GM21737 (cell line): ENCODE results near the gene ITGA2.
A peak's percentile ranks its signal among the peaks of the same experiment; 100 is the strongest.

Source experiments
- ATAC-seq: cut with Tn5 transposase; IDR thresholded peaks from one replicate; pipeline ENCODE4 v1.9.1; 2021; ENCODE audit warnings: mild to moderate bottlenecking, moderate library complexity; ENCODE audit not compliant: unreplicated experiment

ITGA2 gene

DNA sequence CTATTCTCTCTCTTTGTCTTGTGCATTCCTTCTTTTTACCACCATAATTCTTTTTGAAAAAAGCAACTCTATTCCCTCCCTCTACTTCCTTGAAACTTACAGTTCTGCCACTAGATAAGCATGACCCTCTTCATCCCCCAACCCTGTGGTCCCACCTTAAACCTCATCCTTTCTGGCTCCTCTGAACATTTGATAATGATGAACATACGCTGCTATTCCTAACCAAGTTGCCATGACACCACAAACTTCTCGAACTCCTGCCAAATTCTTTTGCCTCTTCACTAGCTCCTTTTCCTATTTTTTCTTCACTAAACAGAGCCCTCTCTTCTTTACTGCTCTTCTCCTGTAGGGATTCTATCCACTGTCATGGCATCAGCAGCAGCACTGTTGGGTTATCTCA, 63.3 kb downstream of the ITGA2 start:
- ATAC-seq: no peak

DNA sequence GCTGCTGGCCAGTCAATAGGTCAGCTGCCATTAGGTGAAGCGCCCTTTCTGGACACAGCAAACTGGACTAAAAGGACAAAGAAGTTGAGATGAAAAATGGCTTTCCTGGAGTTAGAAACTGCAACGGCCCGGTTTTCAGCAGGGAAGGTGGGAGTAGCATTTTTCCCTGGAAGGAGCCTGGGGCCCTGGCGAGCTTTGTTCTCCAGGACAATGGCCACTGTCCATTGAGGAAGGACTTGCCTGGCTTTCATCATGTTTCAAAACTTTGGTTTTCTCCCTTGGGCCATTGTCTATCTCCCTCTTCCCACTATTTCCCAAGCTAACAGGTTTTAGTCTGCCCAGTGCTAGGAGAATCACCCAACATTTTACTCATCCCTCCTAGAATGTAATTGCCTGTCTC, 64.2 kb downstream of the ITGA2 start:
- no peak for ATAC-seq

DNA sequence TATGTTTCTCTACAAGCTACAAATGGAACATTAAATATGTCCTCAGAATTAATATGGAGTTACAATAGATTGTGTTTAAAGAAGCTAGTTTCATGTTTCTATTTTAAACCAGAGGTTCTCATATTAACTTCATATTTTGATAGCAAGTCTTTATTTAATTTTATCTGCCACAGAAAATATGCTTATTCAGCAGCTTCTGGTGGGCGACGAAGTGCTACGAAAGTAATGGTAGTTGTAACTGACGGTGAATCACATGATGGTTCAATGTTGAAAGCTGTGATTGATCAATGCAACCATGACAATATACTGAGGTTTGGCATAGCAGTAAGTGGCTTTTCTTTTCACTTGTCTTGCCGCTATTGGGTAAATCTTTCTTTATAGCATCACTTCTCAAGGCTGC, 66.2 kb downstream of the ITGA2 start:
- ATAC-seq: no peak

DNA sequence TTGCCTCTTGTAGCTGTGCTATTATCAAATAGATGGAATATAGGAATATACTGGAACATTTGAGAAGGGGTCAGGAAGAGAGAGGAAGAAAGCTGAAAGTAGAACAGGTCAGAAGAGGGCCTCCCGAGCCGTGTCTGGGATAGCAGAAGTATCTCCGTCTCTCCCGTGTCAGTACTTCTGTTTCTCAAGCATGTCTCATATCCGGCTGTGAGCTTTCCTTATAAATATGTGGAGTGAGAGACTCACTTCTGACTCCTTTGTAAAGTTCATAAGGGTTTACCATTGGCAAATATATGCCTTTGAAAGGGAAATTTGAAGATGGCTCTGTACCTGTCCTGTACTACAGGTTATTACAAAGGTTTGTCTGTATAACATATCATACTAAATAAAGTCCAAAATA, 70.1 kb downstream of the ITGA2 start:
- no peak for ATAC-seq

DNA sequence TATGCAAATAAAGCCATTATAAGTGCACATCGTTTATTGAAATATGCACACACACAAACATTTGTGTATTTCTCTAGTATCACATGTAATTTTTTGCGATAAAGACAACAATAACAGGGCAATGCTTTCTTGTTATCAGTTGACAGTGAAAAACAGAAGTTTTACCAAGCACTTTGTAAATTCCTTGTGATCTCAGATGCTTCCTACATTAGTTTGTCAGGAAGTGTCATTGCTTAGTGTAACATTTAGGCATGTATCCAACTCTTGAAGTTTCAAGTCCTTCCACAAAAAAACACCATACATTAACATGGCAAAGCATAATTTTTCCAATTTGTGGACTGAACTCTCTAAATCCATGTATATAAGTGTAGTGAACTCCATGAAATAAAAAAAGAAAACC, 74.0 kb downstream of the ITGA2 start:
- ATAC-seq: no peak

DNA sequence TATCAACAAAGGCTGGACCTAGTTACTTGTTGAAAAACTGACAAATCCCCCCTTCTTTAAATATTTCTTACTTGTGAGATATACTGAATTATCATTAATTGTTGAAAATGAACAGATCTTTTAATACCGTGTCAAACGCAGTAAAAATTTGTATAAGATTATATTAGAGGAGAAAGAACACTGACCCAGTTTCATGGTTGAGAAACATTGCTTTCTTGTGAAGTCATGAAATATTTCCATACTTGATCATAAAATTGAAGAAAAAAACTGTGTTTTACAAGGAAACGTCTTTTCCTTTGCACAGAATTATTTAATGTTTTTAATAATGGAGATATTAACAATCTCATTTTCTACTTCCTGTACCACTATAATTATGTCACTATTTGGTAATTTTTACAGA, 74.6 kb downstream of the ITGA2 start:
- no peak for ATAC-seq

DNA sequence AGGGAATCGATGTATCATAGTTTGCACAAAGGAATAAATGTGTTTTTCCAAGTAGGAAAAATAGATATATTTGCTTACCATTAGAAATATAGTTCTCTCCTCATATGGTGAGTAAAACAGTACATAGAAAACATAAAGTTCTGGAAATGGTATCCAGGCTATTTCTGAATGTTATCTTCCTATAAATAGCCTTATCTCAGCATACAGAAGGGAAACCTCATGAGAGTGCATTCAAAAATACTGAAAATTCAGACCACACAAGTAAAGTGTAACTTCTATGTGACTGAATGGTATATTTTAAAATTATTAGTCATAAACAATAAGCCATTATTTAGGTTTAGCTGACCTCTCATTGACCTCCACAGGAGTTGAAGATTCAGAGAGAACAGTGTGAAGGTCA, 76.9 kb downstream of the ITGA2 start:
- ATAC-seq: no peak

DNA sequence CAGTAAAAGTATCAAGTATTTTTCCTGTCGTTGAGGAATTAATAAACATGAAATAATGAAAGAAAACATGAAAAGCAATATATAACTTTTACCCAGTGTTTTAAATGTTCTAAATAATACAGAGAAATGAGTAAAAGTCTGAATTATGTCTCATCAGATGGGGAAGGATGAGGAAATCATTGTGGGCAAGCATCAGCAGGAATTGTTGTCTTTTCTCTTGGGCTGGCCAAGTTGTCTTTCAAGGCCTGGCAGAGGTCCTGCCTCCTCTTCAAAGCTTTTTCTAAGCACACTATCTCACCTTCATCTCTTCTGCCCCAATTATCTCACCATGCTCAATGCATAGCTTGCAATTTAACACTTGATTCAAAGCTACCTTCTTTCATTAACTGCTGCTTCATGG, 78.5 kb downstream of the ITGA2 start:
- no peak for ATAC-seq

DNA sequence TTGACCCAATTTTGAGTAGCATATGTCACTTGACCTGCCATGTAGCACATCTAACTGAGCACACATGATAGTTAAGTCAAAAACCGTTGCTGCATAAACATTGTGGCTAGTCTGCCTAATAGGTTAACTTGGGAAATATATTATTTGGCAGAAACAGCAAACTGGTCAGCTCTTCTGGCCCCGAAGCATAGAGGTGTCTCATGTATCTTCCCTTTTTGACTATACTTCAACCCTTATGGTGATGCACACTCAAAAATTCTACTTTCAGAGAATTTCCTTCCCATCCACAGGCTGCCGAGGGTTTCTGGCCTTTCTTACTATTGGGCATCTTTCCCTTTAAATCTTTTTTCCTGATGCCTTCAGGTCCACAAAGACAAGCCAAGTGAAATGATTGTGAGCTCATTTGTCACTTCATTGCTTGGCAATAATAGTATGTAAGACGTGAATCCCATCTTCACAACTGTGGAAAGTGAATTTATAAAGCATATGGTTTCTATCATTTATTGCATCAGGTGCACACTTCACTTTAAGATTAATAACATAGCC, 79.2 kb downstream of the ITGA2 start:
- no peak for ATAC-seq

DNA sequence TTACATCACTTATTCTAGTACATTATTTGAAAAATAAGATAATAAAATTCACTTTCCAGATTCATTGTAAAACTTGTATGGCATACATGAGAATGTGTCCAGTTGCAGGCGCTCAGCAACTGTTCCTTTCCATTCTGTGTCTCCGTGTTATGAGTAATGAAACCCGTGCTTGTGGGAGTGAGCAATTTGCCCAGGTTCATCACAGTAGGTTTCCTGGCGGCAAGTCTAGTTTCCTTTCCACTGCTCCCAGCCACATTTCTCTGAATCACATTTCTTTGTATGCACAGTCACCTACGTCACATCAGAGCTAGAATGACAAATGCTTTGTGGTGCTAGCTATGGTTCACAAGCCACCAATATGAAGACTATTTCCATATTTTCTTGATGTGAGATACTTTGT, 80.5 kb downstream of the ITGA2 start:
- ATAC-seq: no peak

DNA sequence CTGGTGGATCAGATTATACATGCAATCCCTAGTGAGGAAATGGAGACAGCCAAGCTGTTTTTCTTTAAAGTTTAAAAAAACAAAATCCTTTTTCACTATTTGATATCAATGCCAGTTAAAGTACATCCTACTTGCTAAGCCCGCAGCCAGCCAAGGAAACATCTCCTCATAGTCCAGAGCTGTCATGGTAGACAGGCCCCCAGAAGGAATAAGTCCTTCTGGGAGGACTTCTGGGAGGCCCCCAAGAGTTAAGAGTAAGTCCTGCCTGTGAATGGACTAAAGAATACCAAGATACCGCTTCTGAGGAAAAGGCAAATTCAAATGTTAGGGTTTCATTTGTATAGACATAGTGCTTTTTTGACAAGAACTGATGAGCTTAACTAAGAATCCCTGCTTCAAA, 82.1 kb downstream of the ITGA2 start:
- no peak for ATAC-seq

DNA sequence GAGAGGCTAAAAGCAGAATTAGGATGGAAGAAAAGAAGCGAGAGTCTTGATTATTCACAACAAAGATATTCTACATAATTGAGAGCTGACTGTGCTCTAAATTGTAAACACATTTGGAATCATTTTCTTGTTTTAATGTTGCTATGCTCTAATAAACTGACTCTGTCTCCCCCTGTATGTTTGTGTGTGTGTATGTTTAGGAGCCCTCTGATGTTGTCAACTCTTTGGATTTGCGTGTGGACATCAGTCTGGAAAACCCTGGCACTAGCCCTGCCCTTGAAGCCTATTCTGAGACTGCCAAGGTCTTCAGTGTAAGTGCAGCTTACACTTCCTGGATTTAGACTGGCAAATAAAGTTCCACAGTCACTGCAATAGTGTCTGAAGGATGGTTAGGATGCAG, 82.6 kb downstream of the ITGA2 start:
- no peak for ATAC-seq

DNA sequence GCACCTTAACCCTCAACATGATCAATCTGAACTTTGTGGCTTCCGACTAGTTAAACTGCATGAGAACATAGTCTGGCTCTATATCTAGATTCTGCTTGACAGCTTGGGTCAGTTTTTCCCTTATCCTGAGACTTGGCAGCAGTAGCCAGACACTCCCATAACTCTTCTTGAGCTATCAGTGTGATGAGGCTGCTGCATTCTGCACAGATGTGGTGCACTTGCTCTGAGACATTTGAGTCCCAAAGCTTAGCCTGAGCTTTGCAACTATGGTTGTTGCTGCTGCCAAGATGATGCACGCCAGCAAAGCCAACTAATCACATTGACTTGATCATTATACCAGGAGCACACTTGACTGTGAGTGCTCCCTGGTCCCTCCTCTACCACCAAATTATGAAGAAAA, 84.2 kb downstream of the ITGA2 start:
- no peak for ATAC-seq

DNA sequence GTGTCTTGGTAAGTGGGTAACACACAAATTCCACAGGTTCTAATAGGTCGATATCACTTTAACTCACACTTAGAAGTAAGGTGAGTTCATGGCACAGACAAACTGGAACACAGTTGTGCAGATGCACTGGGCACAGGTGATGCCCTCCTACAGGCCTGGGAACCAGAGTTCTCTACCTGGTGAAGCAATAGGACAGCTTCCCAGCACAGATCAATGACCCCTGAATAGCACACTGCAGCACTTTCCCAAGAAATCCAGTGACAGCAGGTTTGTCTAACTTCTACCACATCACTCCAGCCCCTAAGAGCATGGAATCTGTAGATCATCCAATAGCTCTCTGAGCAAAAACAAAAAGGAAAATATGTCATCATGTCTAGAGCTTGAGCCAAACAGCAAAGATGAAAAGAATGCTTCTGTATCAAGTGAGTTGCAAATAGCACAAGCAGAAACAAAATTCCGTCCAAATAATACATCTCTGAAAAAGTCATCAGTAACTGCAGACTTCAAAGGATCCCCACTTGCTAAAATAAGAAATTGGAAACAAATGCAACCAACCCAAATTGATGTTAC, 86.9 kb downstream of the ITGA2 start:
- no peak for ATAC-seq

DNA sequence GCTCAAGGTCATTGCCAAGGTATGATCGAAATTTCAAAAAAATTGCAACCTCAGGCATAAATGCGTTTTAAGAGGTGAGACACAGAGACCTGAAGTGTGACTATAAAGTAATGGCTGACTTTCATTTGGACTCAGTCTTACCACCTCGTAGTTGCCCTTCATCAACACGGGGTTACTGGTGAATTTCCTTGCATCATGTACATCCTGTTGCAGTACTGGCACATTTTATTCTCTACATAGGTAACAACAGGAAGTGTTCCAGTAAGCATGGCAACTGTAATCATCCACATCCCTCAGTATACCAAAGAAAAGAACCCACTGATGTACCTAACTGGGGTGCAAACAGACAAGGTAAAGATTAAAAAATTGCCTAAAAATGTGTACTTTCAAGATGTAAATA, 91.1 kb downstream of the ITGA2 start:
- ATAC-seq: no peak

DNA sequence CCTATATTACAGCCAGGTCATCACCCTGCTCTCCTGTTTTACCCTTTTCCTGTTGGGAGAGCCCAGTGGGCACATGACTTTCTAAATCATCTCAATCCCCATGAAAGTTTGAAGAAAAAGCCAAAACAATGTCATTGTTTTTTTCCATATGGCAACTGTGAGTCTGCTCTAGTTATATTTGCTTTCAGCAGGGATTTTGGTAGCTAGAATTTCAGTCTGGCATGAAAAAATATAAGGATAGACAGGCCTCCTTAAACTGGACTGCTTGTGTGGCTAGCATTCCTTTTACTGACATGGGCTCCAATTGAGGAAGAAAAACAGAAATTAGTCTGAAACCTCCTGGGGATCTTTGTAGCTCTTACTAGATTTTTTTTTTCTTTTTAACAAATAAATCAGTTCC, 94.8 kb downstream of the ITGA2 start:
- no peak for ATAC-seq

DNA sequence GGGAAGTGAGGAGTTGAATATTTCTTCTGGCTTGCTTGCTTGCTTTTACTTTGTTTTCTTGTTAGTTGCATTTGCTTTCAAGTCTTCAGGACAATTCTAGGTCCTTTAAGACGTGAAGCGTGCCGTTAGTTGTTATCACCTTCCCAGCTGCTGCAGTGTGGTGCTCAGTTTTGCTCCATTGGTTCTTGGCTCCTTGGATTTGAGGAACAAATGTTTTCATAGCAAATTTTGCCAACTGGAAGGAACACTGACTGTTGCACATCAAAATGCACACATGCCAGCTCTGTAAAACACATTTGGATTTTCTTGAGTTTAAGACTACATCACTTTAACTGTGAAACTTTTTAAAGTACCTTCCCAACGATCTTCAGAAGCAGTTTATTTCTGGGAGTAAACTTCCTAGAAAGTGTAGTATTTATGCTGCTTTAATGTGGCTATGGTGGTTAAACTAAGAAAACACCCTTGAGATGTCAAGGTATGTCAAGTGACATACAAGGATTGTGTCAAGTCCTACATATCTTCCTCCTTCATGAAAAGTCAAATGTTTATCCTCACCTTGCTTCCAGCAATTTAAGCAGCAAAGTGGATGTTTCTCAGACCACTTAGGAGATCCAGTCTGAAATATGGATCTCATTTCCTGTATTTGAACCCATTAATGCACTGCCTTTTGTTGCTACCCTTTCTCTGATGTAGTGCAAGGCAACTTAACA, 95.5 kb downstream of the ITGA2 start:
- ATAC-seq: no peak

DNA sequence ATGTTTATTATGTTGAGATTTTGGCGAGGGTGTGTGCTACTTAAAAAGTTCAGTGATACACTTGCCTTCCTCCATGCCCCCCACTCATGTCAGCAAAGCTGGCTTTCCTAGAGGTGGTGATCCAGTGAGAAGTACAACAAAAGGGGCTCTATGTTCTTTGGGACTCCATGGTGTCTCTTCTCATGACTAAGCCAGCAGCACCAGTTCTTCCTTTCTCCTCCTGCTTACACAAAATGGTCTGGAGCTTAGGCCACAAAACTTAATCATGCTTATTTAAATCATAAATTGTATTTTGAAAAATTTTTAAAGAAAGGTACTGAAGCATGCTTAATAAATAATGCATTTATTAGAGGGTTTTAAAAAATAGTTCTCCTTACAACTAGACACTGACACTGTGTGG, 98.0 kb downstream of the ITGA2 start:
- no peak for ATAC-seq

DNA sequence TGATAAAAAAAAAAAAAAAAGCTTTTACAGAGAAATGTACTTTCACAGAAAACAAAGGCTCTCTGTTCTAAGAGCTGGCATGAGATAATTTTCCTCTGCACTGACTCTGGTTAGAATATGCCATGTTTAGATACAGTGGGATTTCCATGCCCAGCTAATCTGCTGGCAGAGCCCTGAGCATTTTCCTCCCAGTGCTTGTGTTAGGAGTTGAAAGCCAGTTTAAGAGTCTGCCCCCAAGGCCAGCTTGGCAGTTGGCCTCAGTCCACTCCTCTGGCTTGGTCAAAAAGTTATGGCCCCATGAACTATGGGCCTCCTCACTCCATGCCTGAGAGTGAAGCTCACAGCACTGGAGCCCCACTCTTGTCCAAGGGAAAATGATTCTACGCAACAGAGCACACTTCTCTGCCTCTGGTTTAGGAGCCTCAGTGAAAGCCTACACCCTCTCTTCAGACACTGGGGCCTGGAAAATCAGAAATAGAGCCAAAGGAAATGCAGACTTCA, 98.5 kb downstream of the ITGA2 start:
- ATAC-seq: no peak

DNA sequence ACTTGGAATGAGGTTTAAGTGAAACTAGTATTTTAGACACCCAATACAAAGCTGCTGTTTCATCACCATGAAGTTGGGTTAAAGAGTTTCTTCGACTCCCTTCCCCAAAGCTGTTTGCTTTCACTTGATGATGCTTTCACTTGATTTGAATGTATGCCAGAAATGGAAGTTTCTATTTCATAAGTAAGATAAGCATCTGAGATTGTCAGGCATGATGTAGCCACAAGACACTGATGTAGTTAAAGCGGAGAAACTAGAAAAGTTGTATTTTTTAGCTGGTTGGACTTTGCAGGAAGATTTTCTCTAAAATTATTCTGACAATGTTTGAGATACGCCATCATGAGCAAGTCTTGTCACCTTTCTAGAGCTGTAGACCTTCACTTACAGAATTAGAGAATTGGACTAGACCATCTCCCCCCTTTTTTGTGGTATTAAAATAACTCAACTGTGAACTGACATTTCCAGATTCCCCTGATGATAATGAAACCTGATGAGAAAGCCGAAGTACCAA, 100.4 kb downstream of the ITGA2 start:
- peak; percentile 66 for ATAC-seq

DNA sequence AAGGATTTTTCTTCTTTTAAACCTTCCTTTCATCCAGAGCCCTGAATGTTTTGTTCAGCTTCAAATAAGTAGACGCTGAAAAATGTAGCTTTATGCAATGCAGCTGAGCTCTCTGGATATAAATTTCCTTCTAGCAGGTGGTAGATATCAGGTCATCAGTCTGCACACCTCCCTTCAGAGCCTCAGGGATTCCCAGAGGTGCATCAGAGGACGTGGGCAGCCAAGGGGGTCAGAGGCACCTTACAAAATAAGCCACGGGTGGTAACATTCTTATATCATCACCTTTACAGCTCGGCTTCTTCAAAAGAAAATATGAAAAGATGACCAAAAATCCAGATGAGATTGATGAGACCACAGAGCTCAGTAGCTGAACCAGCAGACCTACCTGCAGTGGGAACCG, 101.1 kb downstream of the ITGA2 start:
- no peak for ATAC-seq

DNA sequence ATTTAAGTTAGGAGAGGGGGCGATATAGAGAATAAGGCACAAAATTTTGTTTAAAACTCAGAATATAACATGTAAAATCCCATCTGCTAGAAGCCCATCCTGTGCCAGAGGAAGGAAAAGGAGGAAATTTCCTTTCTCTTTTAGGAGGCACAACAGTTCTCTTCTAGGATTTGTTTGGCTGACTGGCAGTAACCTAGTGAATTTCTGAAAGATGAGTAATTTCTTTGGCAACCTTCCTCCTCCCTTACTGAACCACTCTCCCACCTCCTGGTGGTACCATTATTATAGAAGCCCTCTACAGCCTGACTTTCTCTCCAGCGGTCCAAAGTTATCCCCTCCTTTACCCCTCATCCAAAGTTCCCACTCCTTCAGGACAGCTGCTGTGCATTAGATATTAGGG, 102.1 kb downstream of the ITGA2 start:
- ATAC-seq: no peak
